Measurements from ENCODE around the gene NPR3.

DNA sequence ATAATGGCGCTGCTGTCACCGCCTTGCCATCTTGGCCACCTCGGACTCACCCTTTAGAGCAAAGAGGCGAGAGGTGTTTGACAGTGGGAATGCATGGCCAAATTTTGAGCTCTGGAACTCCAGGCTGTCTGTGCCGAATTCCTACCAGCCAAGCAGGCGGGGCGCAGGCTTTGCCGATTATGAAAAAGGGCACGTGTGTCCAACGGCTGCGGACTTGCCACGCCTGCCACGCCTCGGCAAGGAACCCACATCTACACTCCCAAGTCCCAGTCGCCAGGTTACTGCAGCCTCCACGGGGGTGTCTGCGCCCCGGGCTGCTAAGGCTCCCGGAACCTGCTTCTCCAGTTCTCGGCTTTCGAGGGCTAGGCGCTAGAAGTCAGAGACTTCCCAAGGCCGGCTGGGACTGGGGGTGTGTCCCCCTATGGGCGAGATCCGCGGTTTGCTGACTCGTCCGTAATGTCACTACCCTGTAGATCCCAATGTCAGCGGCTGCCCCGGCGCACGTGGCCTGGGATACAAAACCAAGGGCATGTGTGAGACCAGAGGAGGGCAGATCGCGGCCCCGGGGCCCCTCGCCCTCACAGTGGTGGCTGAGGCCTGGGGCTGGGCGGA lies 2.8 kb downstream of the NPR3 start:
- TF ChIP-seq CTCF (IDR thresholded peaks at IDR 0.05; ENCODE audit: extremely low read depth in 1 of 2, insufficient read depth in 1 of 2, low read depth in 1 of 2, low read length in 2 of 2) (no peak), JUN (IDR thresholded peaks at IDR 0.05; ENCODE audit: borderline replicate concordance, insufficient read depth, insufficient read length, low read depth) (no peak), POLR2AphosphoS5 (IDR thresholded peaks at IDR 0.05; ENCODE audit: insufficient read depth, low read depth, low read length) (no peak), EZH2 (IDR thresholded peaks at IDR 0.05; ENCODE audit: borderline replicate concordance, low read depth, low read length, severe bottlenecking) (no peak), POLR2A (IDR thresholded peaks at IDR 0.05; ENCODE audit: low read depth, low read length) (no peak)

All from endothelial cell of umbilical vein (primary cell).